Heart left ventricle (tissue), 16 donors: Measurements from ENCODE around the gene TAC3. TPM values are rescaled to one million over a fixed set of nuclear protein-coding genes. Genes with fewer than 3 reads are reported as not detected.

ENCODE experiments used
- ATAC-seq, 4 donors: fragments of 200-7000 bp; cut with Tn5 transposase; one replicate each; pipeline ENCODE4 v1.9.1; 2020 to 2022; ENCODE audit warnings: moderate library complexity in 4 of 4, mild to moderate bottlenecking in 3 of 4, moderate number of reproducible peaks in 1 of 4
- DNase-seq, 5 donors: peaks; one replicate each; pipeline ENCODE4 v3.0.0-alpha.2; 2020
- H3K27ac ChIP-seq, 12 donors: fragments of 200-600 bp; sonication (generic) in 4 of 12; one replicate each; pipeline versions ENCODE4 v1.5.0 to v1.8.0; 2016 to 2022; ENCODE audit warnings: mild to moderate bottlenecking in 2 of 12
- H3K27me3 ChIP-seq, 9 donors: fragments of 200-600 bp; sonication (generic) in 2 of 9; one replicate each; pipeline versions ENCODE4 v1.5.1 to v1.8.0; 2016 to 2022; ENCODE audit warnings: mild to moderate bottlenecking in 3 of 9
- H3K36me3 ChIP-seq, 9 donors: fragments of 200-600 bp; sonication (generic) in 2 of 9; one replicate each; pipeline versions ENCODE4 v1.5.0 to v1.8.0; 2018 to 2022; ENCODE audit warnings: mild to moderate bottlenecking in 2 of 9
- H3K4me1 ChIP-seq, 12 donors: fragments of 200-600 bp; sonication (generic) in 4 of 12; one replicate each; pipeline versions ENCODE4 v1.5.0 to v1.8.0; 2016 to 2022; ENCODE audit warnings: mild to moderate bottlenecking in 3 of 12
- H3K4me3 ChIP-seq, 12 donors: fragments of 200-600 bp; sonication (generic) in 4 of 12; one replicate each; pipeline versions ENCODE4 v1.5.0 to v1.8.0; 2017 to 2022; ENCODE audit warnings: mild to moderate bottlenecking in 9 of 12, moderate library complexity in 4 of 12
- H3K9me3 ChIP-seq, 12 donors: fragments of 200-600 bp; sonication (generic) in 4 of 12; one replicate each; pipeline versions ENCODE4 v1.5.0 to v1.8.0; 2016 to 2022; ENCODE audit warnings: mild to moderate bottlenecking in 1 of 12
- CTCF ChIP-seq, 12 donors: fragments of 200-600 bp; sonication (generic) in 4 of 12; IDR thresholded peaks; one replicate each; pipeline versions ENCODE4 v1.5.0 to v1.8.0; 2018 to 2022; ENCODE audit warnings: antibody characterized with exemption in 12 of 12, mild to moderate bottlenecking in 5 of 12
- POLR2A ChIP-seq, 2 donors: fragments of 450-650 bp; IDR thresholded peaks; one replicate each; pipeline ENCODE4 v1.6.1; 2017; ENCODE audit warnings: antibody characterized with exemption in 2 of 2, mild to moderate bottlenecking in 2 of 2, moderate library complexity in 2 of 2
- WGBS, 4 donors: extraction: QIAGEN DNeasy Blood & Tissue Kit in 2 of 4; methylation state at CpG; one replicate each; pipeline versions ENCODE4 v1.1.5 to v1.1.7; 2013 to 2018; 5-methylcytosine and 5-hydroxymethylcytosine counted together
- intact Hi-C, 10 donors: fragments of 100-400 bp; cut with DNase I; formaldehyde crosslinking; loops; one replicate each; pipeline versions ENCODE4 v1.11.1 to v1.14.2; 2022
- polyA plus RNA-seq, 2 donors: library from polyadenylated mRNA; stranded (reverse); fragments of 200-250 nt; gene quantifications; one replicate each; pipeline ENCODE4 v1.2.3, GENCODE V29; 2013
- total RNA-seq, 9 donors: library from RNA; depleted of rRNA in 2 of 9; stranded (reverse); fragments of >200 nt in 2 of 9; fragmentation: NEBNext Ultra II Directional in 3 of 9; extraction: Animal tissue kit (Norgen Biotek cat#: 25700) in 3 of 9; gene quantifications; one replicate each; pipeline versions ENCODE4 v1.1.0 to v1.2.4, GENCODE V29; 2016 to 2023
- donor health status: ischemic (EF 13 %, LVEDD 7.1; RV severe dilation, severe dysfunction).
- donor health status: healthy with polysubstance abuse.
- donor health status: DM: no; HTN: yes; CAD: no.
- donor health status: DM: no; HTN: no; CAD: no.
- donor health status: ischemic (EF 25% LVEDD 6.9; RV normal size, moderate dysfunction).
- donor health status: ischemic (EF 25% LVEDD 5.7; RV mildly dilated, moderate dysfunction).
- donor health status: healthy.
- donor health status: DM: yes; HTN: yes; CAD: no.
- donor health status: ischemic (EF 35%, LVEDD 5.7; RV mildly dilated, moderate dysfunction).
- donor health status: nonischemic (EF 11% LVEDD 7.7; RV severe dilation, severe dysfunction).
- donor health status: DM: yes; HTN: yes; CAD: no.
- donor health status: PGD.
- donor health status: ischemic (EF 29% LVEDD 5.4; RV normal size, mild dysfunction).
- donor health status: nonischemic (EF 23%, LVEDD 6.1; RV moderate dilation, normal function).

TAC3 gene
- total and polyA plus RNA-seq, 11 donors: not detected

- peaks cover 0 to 4% (median 0%) of the 10 kb centered on the region in 12 donors for H3K4me1 ChIP-seq
- no peak overlapping the region for H3K27ac ChIP-seq
- DNase-seq (no peak), ATAC-seq (no peak)
- peaks cover 0 to 5% (median 0%) of the 10 kb centered on the region in 9 donors for H3K27me3 ChIP-seq
- H3K36me3 ChIP-seq: no peaks in the 10 kb centered on the region
- H3K4me3 ChIP-seq: no peak overlapping the region
- WGBS, 4 donors: 93 to 96% (median 95%) methylated on average over 3 of the region's 3 CpGs
- TF ChIP-seq CTCF (IDR thresholded peaks at IDR 0.05) (no peak), POLR2A (IDR thresholded peaks at IDR 0.05) (no peak)
- intact Hi-C loops: no loop called here
- H3K9me3 ChIP-seq: no peaks in the 10 kb centered on the region
Observed at GRCh38 chr12:57033431-57033830, 17.1 kb upstream of the TAC3 start.

GRCh38 chr12:57031789-57032188, 15.5 kb upstream of the TAC3 start:
- no peak for TF ChIP-seq CTCF (IDR thresholded peaks at IDR 0.05)
- no peak for TF ChIP-seq POLR2A (IDR thresholded peaks at IDR 0.05)
- intact Hi-C loops: no loop called here

GRCh38 chr12:57031138-57031725, 14.9 kb upstream of the TAC3 start:
- ATAC-seq (no peak), DNase-seq (no peak)
- Histone ChIP-seq H3K4me3 (no peak overlapping the region), H3K27me3 (peaks cover 0 to 5% (median 0%) of the 10 kb centered on the region in 9 donors), H3K4me1 (peaks cover 0 to 8% (median 0%) of the 10 kb centered on the region in 12 donors), H3K9me3 (no peaks in the 10 kb centered on the region), H3K36me3 (no peaks in the 10 kb centered on the region), H3K27ac (no peak overlapping the region)
- TF ChIP-seq POLR2A (IDR thresholded peaks at IDR 0.05): no peak
- no peak for TF ChIP-seq CTCF (IDR thresholded peaks at IDR 0.05)
- WGBS, 4 donors: 35 to 52% (median 46%) methylated on average over 2 of the region's 2 CpGs
- intact Hi-C loops: no loop called here

More at GRCh38 chr12:57031789-57032188, 15.5 kb upstream of the TAC3 start:
- no peak overlapping the region for H3K4me3 ChIP-seq
- DNase-seq: no peak
- peaks cover 0 to 8% (median 0%) of the 10 kb centered on the region in 12 donors for H3K4me1 ChIP-seq
- no peak for ATAC-seq
- H3K9me3 ChIP-seq: no peaks in the 10 kb centered on the region
- 81 to 84% (median 82%) methylated on average over 7 of the region's 7 CpGs for WGBS, 4 donors
- H3K27me3 ChIP-seq: peaks cover 0 to 5% (median 0%) of the 10 kb centered on the region in 9 donors
- no peak overlapping the region for H3K27ac ChIP-seq
- H3K36me3 ChIP-seq: no peaks in the 10 kb centered on the region

GRCh38 chr12:57029457-57029856, 13.1 kb upstream of the TAC3 start:
- H3K4me3 ChIP-seq: no peak overlapping the region
- no peak for TF ChIP-seq POLR2A (IDR thresholded peaks at IDR 0.05)
- no peak for TF ChIP-seq CTCF (IDR thresholded peaks at IDR 0.05)

More at GRCh38 chr12:57029457-57029856, 13.1 kb upstream of the TAC3 start:
- peaks cover 0 to 5% (median 0%) of the 10 kb centered on the region in 9 donors for H3K27me3 ChIP-seq
- H3K9me3 ChIP-seq: no peaks in the 10 kb centered on the region
- peaks cover 0 to 8% (median 0%) of the 10 kb centered on the region in 12 donors for H3K4me1 ChIP-seq
- no peak overlapping the region for H3K27ac ChIP-seq
- intact Hi-C loops: no loop called here
- H3K36me3 ChIP-seq: no peaks in the 10 kb centered on the region
- DNase-seq (no peak), ATAC-seq (no peak)
- 91 to 100% (median 94%) methylated on average over 6 to 7 of the region's 7 CpGs for WGBS, 4 donors
